Omental fat pad (tissue), 4 donors: ENCODE data around the gene CGGBP1. TPM values are rescaled to one million over a fixed set of nuclear protein-coding genes. Genes with fewer than 3 reads are reported as not detected.

Experiments used
- ATAC-seq: fragments of 150-250 bp; one replicate; pipeline ENCODE4 v1.9.1; 2016; ENCODE audit warnings: mild to moderate bottlenecking, moderate library complexity; ENCODE audit not compliant: low FRiP score
- DNase-seq: peaks from one replicate; pipeline ENCODE4 v3.0.0-alpha.2; 2019; ENCODE audit warnings: low spot score
- CTCF ChIP-seq, 3 donors: fragments of 450-650 bp; IDR thresholded peaks; one replicate each; pipeline ENCODE4 v1.5.1; 2016 to 2017; ENCODE audit warnings: antibody characterized with exemption in 3 of 3, mild to moderate bottlenecking in 3 of 3, moderate library complexity in 2 of 3
- total RNA-seq, 4 donors: library from RNA; depleted of rRNA; stranded (reverse); fragments of >200 nt; gene quantifications; one replicate each; pipeline ENCODE4 v1.1.0, GENCODE V29; 2016

The CGGBP1 gene
- total RNA-seq: 10 to 100 TPM; 48.4 to 87.5 (median 60.7) TPM

GRCh38 chr3:88058581-88059379 lies at the start of gene CGGBP1, which contains the start of gene ZNF654:
Gene CGGBP1, minus strand, starts transcription at chr3:88059005. Its CDS starts 3,029 bp downstream, at chr3:88055976.
Gene ZNF654, plus strand, starts transcription at chr3:88059255. Its CDS starts 65 bp downstream, at chr3:88059320.
- peak; percentile 93 for DNase-seq
- no peak for TF ChIP-seq CTCF (IDR thresholded peaks at IDR 0.05)
- peak; percentile 99 for ATAC-seq

GRCh38 chr3:88105325-88105724 lies 46.5 kb upstream of the CGGBP1 start:
- ATAC-seq: peak; percentile 44
- no peak for TF ChIP-seq CTCF (IDR thresholded peaks at IDR 0.05)
- DNase-seq: no peak

GRCh38 chr3:88101142-88101541 lies 42.3 kb upstream of the CGGBP1 start:
- ATAC-seq (no peak), DNase-seq (no peak)
- no peak for TF ChIP-seq CTCF (IDR thresholded peaks at IDR 0.05)

GRCh38 chr3:88093266-88093665 lies 34.5 kb upstream of the CGGBP1 start:
- ATAC-seq (no peak), DNase-seq (no peak)
- no peak for TF ChIP-seq CTCF (IDR thresholded peaks at IDR 0.05)

GRCh38 chr3:88092270-88092669 lies 33.5 kb upstream of the CGGBP1 start:
- TF ChIP-seq CTCF (IDR thresholded peaks at IDR 0.05): no peak
- no peak for ATAC-seq
- no peak for DNase-seq

GRCh38 chr3:88090681-88091080 lies 31.9 kb upstream of the CGGBP1 start:
- TF ChIP-seq CTCF (IDR thresholded peaks at IDR 0.05): no peak
- no peak for ATAC-seq
- DNase-seq: no peak

- no peak for TF ChIP-seq CTCF (IDR thresholded peaks at IDR 0.05)
- DNase-seq (no peak), ATAC-seq (no peak)
These were observed 25.3 kb upstream of the CGGBP1 start for GRCh38 chr3:88084097-88084501.
